GM12878 (cell line): ENCODE results near the gene ETV4. TPM values are rescaled to one million over a fixed set of nuclear protein-coding genes. Genes with fewer than 3 reads are reported as not detected.

Experiments
- ATAC-seq: fragments of 200-7000 bp; cut with Tn5 transposase; 3 replicates; pipeline ENCODE4 v1.9.1; 2020; ENCODE audit warnings: mild to moderate bottlenecking, moderate library complexity
- BruUV-seq: library from RNA; stranded (reverse); fragments of 400-500 nt; replicated peaks from 2 replicates; lab custom pipeline; 2021; lab: Mats Ljungman, UMichigan
- CTCF ChIA-PET: fragments of 300-600 bp; sonication (Branson Sonifier 250); formaldehyde crosslinking; extraction: SDS; loops from one replicate; lab custom pipeline; 2021; ENCODE audit warnings: inconsistent platforms; lab: Yijun Ruan, JAX
- POLR2A ChIA-PET: fragments of 350-600 bp; formaldehyde crosslinking; extraction: SDS; loops from one replicate; lab custom pipeline; 2021; ENCODE audit warnings: inconsistent platforms; lab: Charles Lee
- RAD21 ChIA-PET: fragments of 300-600 bp; sonication (Branson Sonifier 250); formaldehyde crosslinking; loops from one replicate; lab custom pipeline; 2023; ENCODE audit warnings: antibody characterized with exemption; ENCODE audit not compliant: unreplicated experiment; lab: Charles Lee
- SMC1A ChIA-PET: fragments of 300-600 bp; sonication (Branson Sonifier 250); formaldehyde crosslinking; loops from one replicate; lab custom pipeline; 2023; ENCODE audit not compliant: unreplicated experiment, uncharacterized antibody; lab: Charles Lee
- DNase-seq: peaks from one replicate; pipeline ENCODE4 v3.0.0-alpha.2; 2011; ENCODE audit warnings: low read depth, low spot score
- FAIRE-seq: peaks from 3 replicates; lab custom pipeline; 2011; peaks lifted over from hg19 to GRCh38; lab: Jason Lieb, UNC
- H2AFZ ChIP-seq: 2 replicates; pipeline ENCODE4 v1.6.0; 2011; ENCODE audit warnings: low read depth, low read length, control low read depth; ENCODE audit not compliant: control insufficient read depth
- H3K27ac ChIP-seq: 2 replicates; pipeline ENCODE4 v1.5.1; 2011; ENCODE audit warnings: control low read depth; ENCODE audit not compliant: control insufficient read depth, insufficient read depth
- H3K27me3 ChIP-seq, 2 experiments: replicated peaks in 1 of 2; 2 replicates each; pipeline versions ENCODE4 v1.6.0 to v1.6.1; 2011; ENCODE audit warnings: low read length in 1 of 2; ENCODE audit not compliant: control insufficient read depth in 2 of 2, insufficient read depth in 2 of 2
- H3K36me3 ChIP-seq, 2 experiments: 2 replicates each; pipeline ENCODE4 v1.5.1; 2011; ENCODE audit warnings: low read length in 1 of 2; ENCODE audit not compliant: control insufficient read depth in 2 of 2, insufficient read depth in 2 of 2
- H3K4me1 ChIP-seq: 2 replicates; pipeline ENCODE4 v1.6.1; 2011; ENCODE audit warnings: mild to moderate bottlenecking, low read length, moderate library complexity, mixed read lengths; ENCODE audit not compliant: control insufficient read depth, insufficient read depth
- H3K4me2 ChIP-seq: 2 replicates; pipeline ENCODE4 v1.6.0; 2011; ENCODE audit warnings: control low read depth; ENCODE audit not compliant: control insufficient read depth, insufficient read depth
- H3K4me3 ChIP-seq: fragments of 200-600 bp; sonication (generic); 2 replicates; pipeline ENCODE4 v1.5.1; 2016
- H3K79me2 ChIP-seq: 2 replicates; pipeline ENCODE4 v1.6.0; 2011; ENCODE audit warnings: low read length; ENCODE audit not compliant: control insufficient read depth, insufficient read depth
- H3K9ac ChIP-seq: 2 replicates; pipeline ENCODE4 v1.8.0; 2011; ENCODE audit warnings: low read length, control low read depth, mixed read lengths; ENCODE audit not compliant: control insufficient read depth, insufficient read depth
- H3K9me3 ChIP-seq: replicated peaks from 3 replicates; pipeline ENCODE4 v1.5.1; 2011; ENCODE audit warnings: mild to moderate bottlenecking, low read length; ENCODE audit not compliant: control insufficient read depth, insufficient read depth
- H4K20me1 ChIP-seq: 2 replicates; pipeline ENCODE4 v1.6.0; 2011; ENCODE audit not compliant: control insufficient read depth, insufficient read depth
- CREM ChIP-seq: IDR thresholded peaks from 2 replicates; pipeline ENCODE4 v1.6.1; 2014; ENCODE audit warnings: antibody characterized with exemption, low read depth
- DPF2 ChIP-seq: fragments of 450-650 bp; IDR thresholded peaks from 2 replicates; pipeline ENCODE4 v1.6.1; 2017; ENCODE audit warnings: mild to moderate bottlenecking
- EGR1 ChIP-seq, 2 experiments: IDR thresholded peaks; 1 replicate in 1 of 2; 2 replicates in 1 of 2; pipeline ENCODE4 v1.6.1; 2011 to 2012; ENCODE audit warnings: low read depth in 2 of 2, low read length in 2 of 2, borderline replicate concordance in 1 of 2, mild to moderate bottlenecking in 1 of 2, moderate library complexity in 1 of 2
- FOS ChIP-seq: IDR thresholded peaks from 3 replicates; pipeline ENCODE4 v1.6.1; 2011; ENCODE audit warnings: borderline replicate concordance; ENCODE audit not compliant: insufficient read length; ENCODE audit errors: extremely low read depth
- MEF2B ChIP-seq: fragments of 450-650 bp; IDR thresholded peaks from 2 replicates; pipeline ENCODE4 v1.6.1; 2018; ENCODE audit warnings: mild to moderate bottlenecking, moderate library complexity; ENCODE audit not compliant: partially characterized antibody, poor library complexity, severe bottlenecking
- MTA2 ChIP-seq: fragments of 450-650 bp; IDR thresholded peaks from 2 replicates; pipeline ENCODE4 v1.6.1; 2016; ENCODE audit warnings: low read depth, mild to moderate bottlenecking, moderate library complexity
- NFYA ChIP-seq: IDR thresholded peaks from 2 replicates; pipeline ENCODE4 v1.6.1; 2011; ENCODE audit warnings: low read depth, mild to moderate bottlenecking, low read length, improper control_type of control experiment, borderline replicate concordance
- PKNOX1 ChIP-seq: fragments of 450-650 bp; IDR thresholded peaks from 2 replicates; pipeline ENCODE4 v1.6.1; 2016; ENCODE audit warnings: mild to moderate bottlenecking
- RELA ChIP-seq: fragments of 450-650 bp; IDR thresholded peaks from 2 replicates; pipeline ENCODE4 v1.8.0; 2014; ENCODE audit warnings: borderline replicate concordance; ENCODE audit not compliant: partially characterized antibody
- SMAD1 ChIP-seq: fragments of 450-650 bp; IDR thresholded peaks from 2 replicates; pipeline ENCODE4 v1.6.1; 2018; ENCODE audit warnings: mild to moderate bottlenecking, low read depth; ENCODE audit not compliant: partially characterized antibody
- USF1 ChIP-seq: IDR thresholded peaks from 2 replicates; pipeline ENCODE4 v1.6.1; 2011; ENCODE audit warnings: borderline replicate concordance, low read depth, mild to moderate bottlenecking, moderate library complexity, mixed read lengths, low read length; ENCODE audit not compliant: insufficient read depth; ENCODE audit errors: extremely low read length
- YBX1 ChIP-seq: fragments of 450-650 bp; IDR thresholded peaks from 2 replicates; pipeline ENCODE4 v1.6.1; 2016; ENCODE audit warnings: antibody characterized with exemption
- ZNF217 ChIP-seq: fragments of 450-650 bp; IDR thresholded peaks from 2 replicates; pipeline ENCODE4 v1.6.1; 2017; ENCODE audit warnings: antibody characterized with exemption, mild to moderate bottlenecking
- ZNF384 ChIP-seq: IDR thresholded peaks from 2 replicates; pipeline ENCODE4 v1.6.1; 2012; ENCODE audit warnings: low read depth, mild to moderate bottlenecking, low read length, improper control_type of control experiment, borderline replicate concordance
- ZNF622 ChIP-seq: fragments of 450-650 bp; IDR thresholded peaks from 2 replicates; pipeline ENCODE4 v1.6.1; 2017; ENCODE audit warnings: mild to moderate bottlenecking, inconsistent platforms
- WGBS: methylation state at CpG from one replicate; pipeline ENCODE4 v1.1.6; 2016; ENCODE audit warnings: low lambda C conversion rate; ENCODE audit not compliant: insufficient replicate concordance, insufficient coverage; ENCODE audit errors: missing lambda C conversion rate; 5-methylcytosine and 5-hydroxymethylcytosine counted together
- in situ Hi-C: fragments of 300-500 bp; cut with MboI; formaldehyde crosslinking; loops from 9 replicates; pipeline ENCODE4 v1.14.3; 2018; ENCODE audit warnings: mixed read lengths
- intact Hi-C: fragments of 100-400 bp; cut with micrococcal nuclease; formaldehyde crosslinking; loops from one replicate; pipeline ENCODE4 v1.14.2; 2022; ENCODE audit not compliant: unreplicated experiment
- polyA plus RNA-seq, 11 experiments: library from polyadenylated mRNA; depleted of rRNA in 4 of 11; unstranded in 6 of 11; stranded (reverse) in 5 of 11; fragments of >200 nt; fragmentation: Nextera tagmentation in 4 of 11; fragmentation: Illumina TruSeq in 1 of 11; extraction: Ambion mirVana in 4 of 11; extraction: Trizol in 1 of 11; gene quantifications; 1 replicate in 1 of 11; 2 replicates in 10 of 11; pipeline versions ENCODE4 v1.2.1 to v1.2.3, GENCODE V29; 2011 to 2016; ENCODE audit warnings: inconsistent platforms in 2 of 11, missing spikeins in 2 of 11, low read depth in 1 of 11
- total RNA-seq, 4 experiments: library from RNA; depleted of rRNA in 3 of 4; stranded (reverse); fragments of >200 nt in 3 of 4; fragmentation: Illumina TruSeq in 1 of 4; extraction: Trizol in 1 of 4; gene quantifications; 2 replicates each; pipeline versions ENCODE4 v1.2.1 to v1.2.3, GENCODE V29; 2013 to 2021
- TF ChIP-seq, protein P1 (sequence below): fragments of 450-650 bp; formaldehyde crosslinking; IDR thresholded peaks from 2 replicates; pipeline ENCODE4 v1.4.0; 2022; ENCODE audit warnings: mild to moderate bottlenecking, moderate library complexity
- TF ChIP-seq, protein P2 (sequence below): fragments of 450-650 bp; conservative IDR thresholded peaks from 2 replicates; pipeline ENCODE4 v1.6.1; 2017; ENCODE audit warnings: mild to moderate bottlenecking, moderate library complexity

Gene ETV4
- total and polyA plus RNA-seq, 10 of the 15 experiments (the other 5 are each of a cell fraction or from before 2014, with no cell fraction given) = 0.19 to 14.5 (median 1.8) TPM

DNA sequence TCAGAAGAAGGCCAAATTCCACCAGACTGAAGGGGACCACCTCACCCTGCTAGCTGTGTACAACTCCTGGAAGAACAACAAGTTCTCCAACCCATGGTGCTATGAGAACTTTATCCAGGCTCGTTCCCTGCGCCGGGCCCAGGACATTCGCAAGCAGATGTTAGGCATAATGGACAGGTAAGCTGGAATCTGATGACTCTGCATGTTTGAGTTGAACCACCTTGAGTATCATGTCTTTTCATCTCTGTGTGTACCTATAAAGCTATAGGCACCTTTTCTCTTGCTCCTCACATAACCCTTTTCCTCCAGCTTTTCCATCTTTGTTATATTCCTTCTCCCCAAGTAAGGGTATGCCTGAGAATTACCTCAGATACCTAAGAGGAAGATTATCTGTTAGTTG lies 24.8 kb downstream of the ETV4 start:
- 100% methylated on average over 4 of the region's 4 CpGs for WGBS
- in situ Hi-C loops = no loop called here
- H3K9me3 ChIP-seq = no peaks in the 10 kb centered on the region
- TF ChIP-seq CREM (no peak), YBX1 (no peak), DPF2 (no peak), ZNF622 (no peak), FOS (no peak), MTA2 (no peak), ZNF384 (no peak), ZNF217 (no peak), SMAD1 (no peak), RELA (no peak), PKNOX1 (no peak), EGR1 (IDR thresholded peaks at IDR 0.05; ENCODE audit: borderline replicate concordance in 1 of 2, low read depth in 2 of 2, low read length in 2 of 2) (no peak), MEF2B (no peak), USF1 (no peak), NFYA (no peak)
- TF ChIP-seq, protein P1, sequence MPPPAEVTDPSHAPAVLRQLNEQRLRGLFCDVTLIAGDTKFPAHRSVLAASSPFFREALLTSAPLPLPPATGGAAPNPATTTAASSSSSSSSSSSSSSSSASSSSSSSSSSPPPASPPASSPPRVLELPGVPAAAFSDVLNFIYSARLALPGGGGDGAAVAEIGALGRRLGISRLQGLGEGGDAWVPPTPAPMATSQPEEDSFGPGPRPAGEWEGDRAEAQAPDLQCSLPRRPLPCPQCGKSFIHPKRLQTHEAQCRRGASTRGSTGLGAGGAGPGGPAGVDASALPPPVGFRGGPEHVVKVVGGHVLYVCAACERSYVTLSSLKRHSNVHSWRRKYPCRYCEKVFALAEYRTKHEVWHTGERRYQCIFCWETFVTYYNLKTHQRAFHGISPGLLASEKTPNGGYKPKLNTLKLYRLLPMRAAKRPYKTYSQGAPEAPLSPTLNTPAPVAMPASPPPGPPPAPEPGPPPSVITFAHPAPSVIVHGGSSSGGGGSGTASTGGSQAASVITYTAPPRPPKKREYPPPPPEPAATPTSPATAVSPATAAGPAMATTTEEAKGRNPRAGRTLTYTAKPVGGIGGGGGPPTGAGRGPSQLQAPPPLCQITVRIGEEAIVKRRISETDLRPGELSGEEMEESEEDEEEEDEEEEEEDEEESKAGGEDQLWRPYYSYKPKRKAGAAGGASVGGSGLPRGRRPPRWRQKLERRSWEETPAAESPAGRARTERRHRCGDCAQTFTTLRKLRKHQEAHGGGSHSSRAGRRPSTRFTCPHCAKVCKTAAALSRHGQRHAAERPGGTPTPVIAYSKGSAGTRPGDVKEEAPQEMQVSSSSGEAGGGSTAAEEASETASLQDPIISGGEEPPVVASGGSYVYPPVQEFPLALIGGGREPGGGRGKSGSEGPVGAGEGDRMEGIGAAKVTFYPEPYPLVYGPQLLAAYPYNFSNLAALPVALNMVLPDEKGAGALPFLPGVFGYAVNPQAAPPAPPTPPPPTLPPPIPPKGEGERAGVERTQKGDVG = no peak
- TF ChIP-seq, protein P2, sequence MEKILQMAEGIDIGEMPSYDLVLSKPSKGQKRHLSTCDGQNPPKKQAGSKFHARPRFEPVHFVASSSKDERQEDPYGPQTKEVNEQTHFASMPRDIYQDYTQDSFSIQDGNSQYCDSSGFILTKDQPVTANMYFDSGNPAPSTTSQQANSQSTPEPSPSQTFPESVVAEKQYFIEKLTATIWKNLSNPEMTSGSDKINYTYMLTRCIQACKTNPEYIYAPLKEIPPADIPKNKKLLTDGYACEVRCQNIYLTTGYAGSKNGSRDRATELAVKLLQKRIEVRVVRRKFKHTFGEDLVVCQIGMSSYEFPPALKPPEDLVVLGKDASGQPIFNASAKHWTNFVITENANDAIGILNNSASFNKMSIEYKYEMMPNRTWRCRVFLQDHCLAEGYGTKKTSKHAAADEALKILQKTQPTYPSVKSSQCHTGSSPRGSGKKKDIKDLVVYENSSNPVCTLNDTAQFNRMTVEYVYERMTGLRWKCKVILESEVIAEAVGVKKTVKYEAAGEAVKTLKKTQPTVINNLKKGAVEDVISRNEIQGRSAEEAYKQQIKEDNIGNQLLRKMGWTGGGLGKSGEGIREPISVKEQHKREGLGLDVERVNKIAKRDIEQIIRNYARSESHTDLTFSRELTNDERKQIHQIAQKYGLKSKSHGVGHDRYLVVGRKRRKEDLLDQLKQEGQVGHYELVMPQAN = no peak

More for the DNA sequence above, 24.8 kb downstream of the ETV4 start:
- H3K4me3 ChIP-seq = no peak overlapping the region
- H3K4me2 ChIP-seq = no peak overlapping the region
- SMC1A ChIA-PET = interaction anchor here (0.9 to 8.1 kb wide), 4 partner anchors 15 to 388 kb away, joined by 3 to 118 read pairs (median 3); partner anchors contain the start of gene DHX8
- H3K79me2 ChIP-seq = no peaks in the 10 kb centered on the region
- DNase-seq = no peak
- POLR2A ChIA-PET = interaction anchor here (1.0 kb wide), 1 partner anchor 20 kb away, joined by 3 read pairs; no protein-coding TSS in a partner anchor
- RAD21 ChIA-PET = interaction anchor here (0.8 to 1.9 kb wide), 3 partner anchors 52 to 152 kb away, joined by 4 to 11 read pairs (median 8); no protein-coding TSS in a partner anchor
- no peak for FAIRE-seq
- H4K20me1 ChIP-seq = no peaks in the 10 kb centered on the region
- H3K36me3 ChIP-seq = peaks cover 27 to 45% of the 10 kb centered on the region in 2 experiments
- peaks cover 18% of the 10 kb centered on the region for H3K4me1 ChIP-seq
- H3K9ac ChIP-seq = no peak overlapping the region
- CTCF ChIA-PET = interaction anchor here (1.0 to 5.5 kb wide), 7 partner anchors 20 to 152 kb away, joined by 3 to 108 read pairs (median 5); no protein-coding TSS in a partner anchor
- intact Hi-C loops = loop anchor here (5.0 kb wide), 1 partner anchor 56 kb away; no protein-coding TSS in a partner anchor
- no TSS peak for BruUV-seq
- ATAC-seq = no peak
- no peak overlapping the region for H2AFZ ChIP-seq
- no peaks in the 10 kb centered on the region for H3K27me3 ChIP-seq
- no peak overlapping the region for H3K27ac ChIP-seq
